KMS-11 (cell line): Measurements from ENCODE around the gene DISC1.

Source experiments
- H2AFZ ChIP-seq: fragments of 200-600 bp; sonication (generic); 2 replicates; pipeline ENCODE4 v1.6.1; 2016; ENCODE audit warnings: antibody characterized with exemption, mixed run types, low read depth
- H3K27ac ChIP-seq: fragments of 200-600 bp; sonication (generic); 2 replicates; pipeline ENCODE4 v1.6.1; 2016; ENCODE audit warnings: mild to moderate bottlenecking, mixed run types
- H3K27me3 ChIP-seq: fragments of 200-600 bp; sonication (generic); 2 replicates; pipeline ENCODE4 v1.6.1; 2017; ENCODE audit warnings: mild to moderate bottlenecking, low read depth, mixed run types, moderate library complexity; ENCODE audit not compliant: insufficient read depth
- H3K36me3 ChIP-seq: fragments of 200-600 bp; sonication (generic); 2 replicates; pipeline ENCODE4 v1.6.1; 2017; ENCODE audit warnings: mild to moderate bottlenecking, mixed run types; ENCODE audit not compliant: insufficient read depth
- H3K4me1 ChIP-seq: fragments of 200-600 bp; sonication (generic); 2 replicates; pipeline ENCODE4 v1.6.1; 2016; ENCODE audit warnings: mild to moderate bottlenecking, low read depth, mixed run types; ENCODE audit not compliant: poor library complexity, severe bottlenecking
- H3K4me2 ChIP-seq: fragments of 200-600 bp; sonication (generic); 2 replicates; pipeline ENCODE4 v1.7.0; 2016; ENCODE audit warnings: mild to moderate bottlenecking, mixed run types
- H3K4me3 ChIP-seq: fragments of 200-600 bp; sonication (generic); IDR thresholded peaks from 2 replicates; pipeline ENCODE4 v1.6.1; 2017; ENCODE audit warnings: low read depth, low read length, mixed read lengths; ENCODE audit not compliant: insufficient read depth
- H3K79me2 ChIP-seq: fragments of 200-600 bp; sonication (generic); 2 replicates; pipeline ENCODE4 v1.6.1; 2016; ENCODE audit warnings: low read depth, mixed run types; ENCODE audit not compliant: insufficient read depth
- H3K9ac ChIP-seq: fragments of 200-600 bp; sonication (generic); 2 replicates; pipeline ENCODE4 v1.6.1; 2016; ENCODE audit warnings: mild to moderate bottlenecking, mixed run types
- H4K20me1 ChIP-seq: fragments of 200-600 bp; sonication (generic); 2 replicates; pipeline ENCODE4 v1.6.1; 2016; ENCODE audit warnings: mild to moderate bottlenecking, mixed run types; ENCODE audit not compliant: insufficient read depth
- TF ChIP-seq, protein P1 (sequence below): fragments of 200-600 bp; sonication (generic); conservative IDR thresholded peaks from 2 replicates; pipeline ENCODE4 v1.6.1; 2017; ENCODE audit warnings: low read depth, mild to moderate bottlenecking, antibody characterized with exemption, low read length, moderate library complexity, mixed read lengths

DISC1 gene

DNA sequence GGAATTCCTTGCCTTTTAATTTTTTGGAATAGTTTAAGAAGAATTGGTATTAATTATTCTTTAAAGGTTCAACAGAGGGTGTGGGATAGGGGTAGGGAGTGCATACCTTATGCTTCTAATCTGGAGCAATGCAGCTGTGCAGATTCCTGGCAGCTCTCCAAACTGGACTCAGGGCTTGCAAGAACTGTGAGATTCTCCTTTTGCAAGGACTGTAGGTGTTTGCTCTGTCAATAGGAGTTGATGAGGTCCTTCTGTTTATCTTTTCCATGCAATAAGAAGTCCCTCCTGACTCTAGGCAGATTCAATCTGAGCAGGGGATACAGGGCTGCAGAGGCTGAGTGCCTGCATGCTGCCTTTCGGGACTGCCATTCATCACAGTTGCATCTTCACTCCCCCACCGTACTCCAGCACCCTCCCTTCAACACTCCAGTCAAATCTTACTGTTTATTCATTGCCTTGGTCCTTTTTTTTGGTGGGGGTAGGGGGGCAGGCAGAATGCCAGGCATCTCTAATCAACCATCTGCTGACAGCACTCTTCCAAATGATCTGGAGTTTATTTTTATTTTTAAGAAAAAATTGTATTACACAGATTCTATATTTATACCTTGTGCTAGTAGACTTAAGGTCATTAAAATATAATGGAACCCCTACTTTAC lies 122.3 kb downstream of the DISC1 start:
- H3K27ac ChIP-seq, result no peak overlapping the region

DNA sequence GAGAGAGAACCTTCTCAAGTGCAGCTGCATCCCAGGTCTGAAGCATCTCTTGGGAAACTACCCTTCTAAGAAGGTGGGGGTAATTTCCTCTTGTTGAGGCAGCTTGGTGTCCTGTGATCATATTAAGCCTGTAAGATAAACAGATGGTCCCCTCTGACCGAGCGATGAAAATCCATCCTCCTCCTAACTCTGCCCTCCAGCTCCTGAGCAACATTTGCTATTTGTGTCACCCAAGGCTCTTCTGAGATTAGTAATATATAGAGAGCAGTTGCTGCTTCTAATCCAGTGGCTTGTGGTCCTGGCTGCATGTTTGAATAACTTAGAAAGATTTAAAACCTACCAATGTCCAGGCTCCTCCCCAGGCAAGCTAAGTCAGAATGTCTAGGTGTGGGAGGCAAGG lies 123.7 kb downstream of the DISC1 start:
- no peaks in the 10 kb centered on the region for H3K36me3 ChIP-seq
- no peak overlapping the region for H3K4me3 ChIP-seq
- H3K4me2 ChIP-seq, result no peak overlapping the region
- no peaks in the 10 kb centered on the region for H3K27me3 ChIP-seq
- H4K20me1 ChIP-seq, result no peaks in the 10 kb centered on the region
- no peaks in the 10 kb centered on the region for H3K4me1 ChIP-seq
- no peak overlapping the region for H3K9ac ChIP-seq
- H2AFZ ChIP-seq, result no peak overlapping the region
- no peaks in the 10 kb centered on the region for H3K79me2 ChIP-seq
- TF ChIP-seq, protein P1, sequence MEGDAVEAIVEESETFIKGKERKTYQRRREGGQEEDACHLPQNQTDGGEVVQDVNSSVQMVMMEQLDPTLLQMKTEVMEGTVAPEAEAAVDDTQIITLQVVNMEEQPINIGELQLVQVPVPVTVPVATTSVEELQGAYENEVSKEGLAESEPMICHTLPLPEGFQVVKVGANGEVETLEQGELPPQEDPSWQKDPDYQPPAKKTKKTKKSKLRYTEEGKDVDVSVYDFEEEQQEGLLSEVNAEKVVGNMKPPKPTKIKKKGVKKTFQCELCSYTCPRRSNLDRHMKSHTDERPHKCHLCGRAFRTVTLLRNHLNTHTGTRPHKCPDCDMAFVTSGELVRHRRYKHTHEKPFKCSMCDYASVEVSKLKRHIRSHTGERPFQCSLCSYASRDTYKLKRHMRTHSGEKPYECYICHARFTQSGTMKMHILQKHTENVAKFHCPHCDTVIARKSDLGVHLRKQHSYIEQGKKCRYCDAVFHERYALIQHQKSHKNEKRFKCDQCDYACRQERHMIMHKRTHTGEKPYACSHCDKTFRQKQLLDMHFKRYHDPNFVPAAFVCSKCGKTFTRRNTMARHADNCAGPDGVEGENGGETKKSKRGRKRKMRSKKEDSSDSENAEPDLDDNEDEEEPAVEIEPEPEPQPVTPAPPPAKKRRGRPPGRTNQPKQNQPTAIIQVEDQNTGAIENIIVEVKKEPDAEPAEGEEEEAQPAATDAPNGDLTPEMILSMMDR, result no peak
- no peak overlapping the region for H3K27ac ChIP-seq

More for the DNA sequence above, 122.3 kb downstream of the DISC1 start:
- Histone ChIP-seq H3K27me3 (no peaks in the 10 kb centered on the region), H3K4me2 (no peak overlapping the region), H3K36me3 (no peaks in the 10 kb centered on the region), H2AFZ (no peak overlapping the region), H3K9ac (no peak overlapping the region), H3K4me1 (no peaks in the 10 kb centered on the region), H3K4me3 (no peak overlapping the region), H3K79me2 (no peaks in the 10 kb centered on the region), H4K20me1 (no peaks in the 10 kb centered on the region)
- TF ChIP-seq, protein P1, result no peak

DNA sequence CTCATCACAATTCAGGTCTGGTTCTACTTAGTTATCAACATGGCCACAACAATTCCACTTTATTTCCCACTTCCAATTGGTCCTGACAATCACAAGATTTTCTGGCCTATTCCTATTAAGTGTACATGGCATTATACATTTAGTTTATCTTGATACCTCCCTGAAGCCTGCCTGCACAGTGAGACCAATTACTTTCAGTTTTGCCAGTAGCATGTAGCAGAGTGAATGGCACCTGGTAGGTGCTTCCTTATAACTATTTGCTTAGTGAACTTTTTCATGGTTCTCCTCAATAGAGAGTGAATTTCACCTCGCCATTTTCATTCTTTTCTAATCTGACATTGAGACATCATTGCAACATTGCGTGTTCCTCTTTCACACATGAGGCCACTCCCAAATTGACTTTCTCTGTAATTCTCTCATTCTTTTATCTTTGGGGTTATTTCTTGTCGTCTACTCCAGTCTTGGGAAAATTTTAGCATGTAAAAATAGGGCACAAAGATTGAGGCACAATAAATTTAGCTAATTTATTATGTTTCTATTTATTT lies 124.3 kb downstream of the DISC1 start:
- TF ChIP-seq, protein P1, result no peak
- no peak overlapping the region for H3K4me2 ChIP-seq
- H3K9ac ChIP-seq, result no peak overlapping the region
- no peaks in the 10 kb centered on the region for H3K27me3 ChIP-seq
- H3K79me2 ChIP-seq, result no peaks in the 10 kb centered on the region
- H3K27ac ChIP-seq, result no peak overlapping the region
- no peak overlapping the region for H2AFZ ChIP-seq
- H4K20me1 ChIP-seq, result no peaks in the 10 kb centered on the region
- H3K36me3 ChIP-seq, result no peaks in the 10 kb centered on the region
- no peaks in the 10 kb centered on the region for H3K4me1 ChIP-seq
- no peak overlapping the region for H3K4me3 ChIP-seq

DNA sequence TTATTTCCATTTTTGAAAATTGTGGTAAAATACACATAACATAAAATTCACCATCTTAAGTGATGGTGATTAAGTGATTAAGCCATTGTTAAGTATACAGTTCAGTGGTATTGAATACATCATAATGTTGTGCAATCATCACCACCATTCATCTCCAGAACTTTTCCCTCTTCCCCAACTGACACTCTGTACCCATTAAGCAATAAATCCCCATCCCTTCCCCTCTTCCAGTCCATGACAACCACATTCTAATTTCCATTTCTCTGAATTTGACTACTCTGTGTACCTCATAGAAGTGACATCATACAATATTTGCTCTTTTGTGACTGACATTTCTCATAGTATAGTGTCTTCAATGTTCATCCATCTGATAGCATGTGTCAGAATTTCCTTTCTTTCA lies 124.8 kb downstream of the DISC1 start:
- H3K27me3 ChIP-seq, result no peaks in the 10 kb centered on the region
- TF ChIP-seq, protein P1, result no peak
- H3K9ac ChIP-seq, result no peak overlapping the region
- no peaks in the 10 kb centered on the region for H3K36me3 ChIP-seq
- no peaks in the 10 kb centered on the region for H3K79me2 ChIP-seq
- H3K27ac ChIP-seq, result no peak overlapping the region
- no peak overlapping the region for H2AFZ ChIP-seq
- no peaks in the 10 kb centered on the region for H3K4me1 ChIP-seq
- H3K4me3 ChIP-seq, result no peak overlapping the region
- no peaks in the 10 kb centered on the region for H4K20me1 ChIP-seq
- H3K4me2 ChIP-seq, result no peak overlapping the region
